Activated T-cell treated with anti-CD3 and anti-CD28 coated beads, Interleukin-2, amount 50 U/mL, for 72 hours (primary cell): ENCODE measurements around the gene ZC3HAV1L. TPM values are rescaled to one million over a fixed set of nuclear protein-coding genes. Genes with fewer than 3 reads are reported as not detected.
"Not testable (repeated sequence)": the region's sequence is repeated elsewhere in the genome, so short reads cannot be mapped to it uniquely, and the experiment has no call there.

Experiments used
- ATAC-seq, 2 donors: fragments of 150-1000 bp; cut with Tn5 transposase; replicated peaks in 1 of 2; 2 replicates each; pipeline ENCODE4 v1.10.0; 2021; ENCODE audit warnings: moderate library complexity in 2 of 2, mild to moderate bottlenecking in 1 of 2
- DNase-seq, 2 donors: peaks; one replicate each; pipeline ENCODE4 v3.0.0; 2021 to 2022; ENCODE audit warnings: mixed read lengths in 1 of 2
- H3K27ac Mint-ChIP-seq: one replicate; pipeline ENCODE4 v1.8.0; 2022; ENCODE audit warnings: mild to moderate bottlenecking, moderate library complexity, mixed read lengths
- H3K27me3 Mint-ChIP-seq: one replicate; pipeline ENCODE4 v1.8.0; 2022; ENCODE audit warnings: low read depth, mixed read lengths
- H3K36me3 Mint-ChIP-seq, 2 donors: one replicate each; pipeline ENCODE4 v1.8.0; 2022; ENCODE audit warnings: mixed read lengths in 2 of 2, mild to moderate bottlenecking in 1 of 2; ENCODE audit not compliant: insufficient read depth in 2 of 2
- H3K4me1 Mint-ChIP-seq: one replicate; pipeline ENCODE4 v1.8.0; 2022; ENCODE audit warnings: low read depth, mixed read lengths
- H3K4me3 Mint-ChIP-seq, 2 donors: one replicate each; pipeline ENCODE4 v1.8.0; 2022; ENCODE audit warnings: mild to moderate bottlenecking in 2 of 2, mixed read lengths in 2 of 2, moderate library complexity in 2 of 2
- H3K9me3 Mint-ChIP-seq, 2 donors: one replicate each; pipeline ENCODE4 v1.8.0; 2022; ENCODE audit warnings: mixed read lengths in 2 of 2
- total RNA-seq, 2 donors: library from RNA; stranded (reverse); gene quantifications; one replicate each; pipeline ENCODE4 v1.2.3, GENCODE V29; 2022

ZC3HAV1L gene
- total RNA-seq, 2 donors from 2014 or later: 6.3 to 9.8 TPM

DNA sequence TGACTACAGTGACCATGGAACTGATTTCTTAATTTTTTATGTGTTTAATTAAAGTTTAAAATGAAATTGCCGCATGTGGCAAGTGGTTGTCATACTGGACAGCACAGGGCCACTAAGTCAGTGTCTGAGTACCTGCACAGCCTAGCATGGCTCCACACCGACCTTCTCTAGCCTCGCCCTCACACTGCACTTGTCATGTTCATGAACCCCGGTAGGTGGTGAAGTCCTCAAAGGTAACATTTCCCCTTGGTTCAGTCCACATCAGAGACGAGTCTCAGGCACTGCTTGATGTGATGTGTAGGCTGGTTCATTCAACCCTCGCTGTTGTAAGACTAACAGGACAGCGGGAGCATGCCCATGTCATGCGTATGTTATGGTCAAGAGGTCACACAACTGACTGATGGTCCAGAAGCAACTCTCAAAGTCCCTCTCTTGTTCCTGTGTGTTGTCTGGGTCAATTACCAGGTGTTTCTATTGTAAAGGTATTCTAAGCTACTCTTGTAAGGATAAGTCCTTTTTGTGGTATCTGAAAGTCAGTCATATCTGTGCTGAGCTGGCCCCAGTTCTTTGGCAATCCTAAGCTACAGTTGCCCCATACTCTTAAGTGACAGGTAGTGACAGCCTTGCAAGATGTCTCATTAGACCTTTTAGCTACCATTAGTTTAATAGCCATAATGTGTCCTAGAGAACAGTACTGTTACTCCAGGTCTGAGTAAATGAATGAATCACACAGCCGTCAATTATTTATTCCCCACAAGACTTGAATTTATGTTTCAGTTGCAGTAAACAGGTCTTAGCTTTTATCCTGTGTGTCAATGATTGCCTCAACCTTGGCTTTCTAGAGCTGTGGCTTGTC, 32.9 kb upstream of the ZC3HAV1L start:
- H3K27me3 Mint-ChIP-seq: no peaks in the 10 kb centered on the region
- peaks cover 22 to 48% of the 10 kb centered on the region in 2 donors for H3K36me3 Mint-ChIP-seq
- DNase-seq (no peak), ATAC-seq (peak; percentile 23 to 47)
- no peaks in the 10 kb centered on the region for H3K9me3 Mint-ChIP-seq
- no peak overlapping the region for H3K4me3 Mint-ChIP-seq
- H3K4me1 Mint-ChIP-seq: peaks cover 46% of the 10 kb centered on the region
- peak overlapping the region; percentile 46 for H3K27ac Mint-ChIP-seq

DNA sequence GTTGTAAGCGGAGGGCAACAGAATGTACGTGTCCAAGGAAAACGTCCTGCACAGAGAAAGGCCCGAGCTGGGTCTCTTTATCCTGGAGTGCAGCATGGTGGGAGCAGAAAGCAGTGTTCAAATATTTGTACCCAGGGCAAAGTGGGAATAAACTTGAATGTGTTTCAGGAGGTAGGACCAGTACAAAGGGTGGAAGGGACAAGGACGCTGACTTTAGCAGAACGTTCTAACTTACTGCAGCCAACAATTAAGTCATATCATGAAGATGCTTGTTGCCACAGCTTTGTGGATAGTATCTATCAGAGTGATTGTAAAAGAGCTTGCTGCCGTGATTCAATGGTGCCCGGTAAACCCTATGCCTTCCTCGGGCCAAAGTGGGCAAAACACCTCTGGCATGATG, 30.5 kb upstream of the ZC3HAV1L start:
- no peak overlapping the region for H3K4me3 Mint-ChIP-seq
- ATAC-seq (peak in 1 of 2 donors; percentile 12), DNase-seq (no peak)
- no peaks in the 10 kb centered on the region for H3K27me3 Mint-ChIP-seq
- H3K36me3 Mint-ChIP-seq: peaks cover 21 to 46% of the 10 kb centered on the region in 2 donors
- no peaks in the 10 kb centered on the region for H3K9me3 Mint-ChIP-seq
- H3K27ac Mint-ChIP-seq: peak overlapping the region; percentile 66
- H3K4me1 Mint-ChIP-seq: peaks cover 48% of the 10 kb centered on the region

DNA sequence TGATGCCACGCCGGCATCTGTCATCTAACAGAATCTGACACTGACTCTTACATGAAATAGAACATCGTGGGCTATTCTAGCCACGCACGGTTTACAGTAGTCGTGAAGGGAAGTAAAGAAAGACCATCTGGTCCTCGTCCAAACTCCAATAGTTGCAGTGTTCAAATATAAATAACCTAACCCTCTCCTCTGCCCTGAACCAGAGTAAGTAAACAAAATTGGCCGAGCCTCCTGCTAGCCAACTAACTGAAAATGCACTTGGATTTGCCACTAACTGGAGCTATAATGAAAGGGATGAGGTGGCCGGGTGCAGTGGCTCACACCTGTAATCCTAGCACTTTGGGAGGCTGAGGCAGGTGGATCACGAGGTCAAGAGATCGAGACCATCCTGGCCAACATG, 29.5 kb upstream of the ZC3HAV1L start:
- no peak overlapping the region for H3K4me3 Mint-ChIP-seq
- H3K36me3 Mint-ChIP-seq: peaks cover 23 to 54% of the 10 kb centered on the region in 2 donors
- H3K4me1 Mint-ChIP-seq: peaks cover 55% of the 10 kb centered on the region
- no peaks in the 10 kb centered on the region for H3K9me3 Mint-ChIP-seq
- ATAC-seq (no peak), DNase-seq (no peak)
- peak overlapping the region; percentile 66 for H3K27ac Mint-ChIP-seq
- no peaks in the 10 kb centered on the region for H3K27me3 Mint-ChIP-seq

DNA sequence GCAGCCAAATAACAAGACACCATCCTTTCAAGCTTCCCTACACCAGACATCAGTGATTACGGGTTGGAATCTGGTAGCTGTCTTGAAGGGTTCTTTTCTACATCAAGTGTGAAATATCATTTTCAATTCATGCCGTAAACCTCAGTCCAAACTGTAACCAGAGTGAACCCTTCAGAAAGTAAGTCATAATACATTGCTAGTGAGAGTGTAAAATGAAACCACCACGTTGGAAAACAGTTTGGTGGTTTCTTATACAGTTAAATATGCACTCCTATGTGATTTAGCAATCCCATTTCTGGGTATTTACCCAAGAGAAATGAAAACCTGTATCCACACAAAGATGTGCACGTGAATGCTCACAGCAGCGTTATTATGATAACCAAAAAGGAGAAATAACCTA, 25.6 kb upstream of the ZC3HAV1L start:
- H3K27ac Mint-ChIP-seq: peak overlapping the region; percentile 31
- peak overlapping the region in 1 of 2 donors; percentile 12 for H3K4me3 Mint-ChIP-seq
- H3K9me3 Mint-ChIP-seq: no peaks in the 10 kb centered on the region
- peaks cover 55% of the 10 kb centered on the region for H3K4me1 Mint-ChIP-seq
- DNase-seq: no peak
- ATAC-seq: peak; percentile 38 to 42
- H3K36me3 Mint-ChIP-seq: peaks cover 22 to 51% of the 10 kb centered on the region in 2 donors
- H3K27me3 Mint-ChIP-seq: no peaks in the 10 kb centered on the region

DNA sequence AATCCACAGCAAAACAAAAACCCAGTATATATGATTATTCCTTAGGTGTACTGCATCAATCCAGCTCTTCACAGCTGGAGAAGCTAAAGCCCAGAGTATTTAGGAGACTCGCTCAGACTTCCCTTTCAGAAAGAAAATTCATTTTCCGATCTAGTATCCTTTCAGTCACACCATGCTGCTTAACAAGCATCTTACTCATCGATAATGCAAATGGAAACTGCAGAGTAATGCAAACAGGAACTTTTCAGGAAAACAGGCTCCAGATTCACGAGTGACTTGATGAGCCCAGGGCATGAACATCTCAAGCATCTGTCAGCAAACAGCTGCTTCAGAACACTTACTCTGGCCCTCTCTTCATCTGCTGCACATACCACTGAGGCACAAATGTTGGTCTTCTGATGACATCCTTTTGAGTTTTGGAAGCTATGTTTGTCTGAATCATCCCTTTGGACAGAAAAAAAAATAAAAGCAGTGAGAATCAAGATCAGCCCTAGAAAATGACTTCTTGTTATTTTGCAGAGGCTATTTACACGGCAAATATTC, 24.9 kb upstream of the ZC3HAV1L start:
- Mint-ChIP-seq H3K4me3 (peak overlapping the region; percentile 8 to 12), H3K4me1 (peaks cover 62% of the 10 kb centered on the region), H3K27ac (peak overlapping the region; percentile 31), H3K9me3 (no peaks in the 10 kb centered on the region), H3K36me3 (peaks cover 19 to 46% of the 10 kb centered on the region in 2 donors), H3K27me3 (no peaks in the 10 kb centered on the region)
- DNase-seq (no peak), ATAC-seq (no peak)

DNA sequence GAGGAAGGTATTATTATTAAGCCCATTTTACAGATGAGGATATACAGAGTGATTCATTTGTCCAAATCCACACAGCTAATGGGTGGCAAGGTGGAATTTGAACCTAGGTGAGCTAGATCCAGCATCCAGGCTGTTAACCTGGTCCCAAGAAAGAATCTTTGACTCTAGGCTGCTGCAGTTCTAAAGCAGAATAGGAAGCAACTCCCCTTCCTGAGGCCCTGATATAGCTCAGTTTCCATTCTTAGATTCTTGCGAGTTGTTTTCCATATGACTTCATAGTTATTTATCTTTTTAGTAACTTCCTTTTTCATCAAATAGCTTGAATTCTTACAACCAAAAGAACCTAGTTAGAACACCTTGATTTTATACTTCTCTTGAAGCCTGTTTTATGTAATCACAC, 24.1 kb upstream of the ZC3HAV1L start:
- Mint-ChIP-seq H3K36me3 (peaks cover 17 to 39% of the 10 kb centered on the region in 2 donors), H3K4me1 (peaks cover 66% of the 10 kb centered on the region), H3K27ac (peak overlapping the region; percentile 31), H3K9me3 (no peaks in the 10 kb centered on the region), H3K4me3 (peak overlapping the region in 1 of 2 donors; percentile 12), H3K27me3 (no peaks in the 10 kb centered on the region)
- ATAC-seq (no peak), DNase-seq (no peak)

GRCh38 chr7:139058943-139059342, 23.1 kb upstream of the ZC3HAV1L start:
- ATAC-seq (no peak), DNase-seq (no peak)
- Mint-ChIP-seq H3K4me1 (peaks cover 62% of the 10 kb centered on the region), H3K9me3 (no peaks in the 10 kb centered on the region), H3K36me3 (peaks cover 19 to 38% of the 10 kb centered on the region in 2 donors), H3K4me3 (no peak overlapping the region), H3K27ac (peak overlapping the region; percentile 63), H3K27me3 (no peaks in the 10 kb centered on the region)

DNA sequence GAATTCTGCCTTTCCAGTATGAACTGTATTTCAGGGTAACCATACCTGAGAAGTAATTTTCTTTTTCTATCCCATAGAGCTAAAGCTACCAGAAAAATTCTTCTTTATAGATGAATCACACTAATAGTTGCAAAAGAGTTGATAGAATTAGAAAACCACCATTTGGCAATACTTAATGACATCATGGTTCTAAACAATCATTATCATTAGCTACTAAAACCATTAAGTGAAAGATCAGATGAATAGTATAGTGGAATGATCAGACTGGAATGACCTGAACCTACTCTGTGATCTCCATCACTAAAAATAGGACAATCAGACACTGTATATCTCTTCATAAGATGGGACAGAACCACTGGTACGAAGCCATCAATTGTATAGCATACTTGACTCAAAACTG, 19.8 kb upstream of the ZC3HAV1L start:
- Mint-ChIP-seq H3K9me3 (no peaks in the 10 kb centered on the region), H3K27me3 (no peaks in the 10 kb centered on the region), H3K4me3 (no peak overlapping the region), H3K36me3 (peaks cover 16 to 37% of the 10 kb centered on the region in 2 donors), H3K4me1 (peaks cover 33% of the 10 kb centered on the region), H3K27ac (peak overlapping the region; percentile 89)
- peak in 1 of 2 donors; percentile 24 for ATAC-seq
- no peak for DNase-seq

GRCh38 chr7:139054656-139055055, 18.8 kb upstream of the ZC3HAV1L start:
- not testable (repeated sequence) for DNase-seq

GRCh38 chr7:139054101-139054500, 18.3 kb upstream of the ZC3HAV1L start:
- ATAC-seq (peak in 1 of 2 donors; percentile 27), DNase-seq (no peak)
- no peaks in the 10 kb centered on the region for H3K27me3 Mint-ChIP-seq
- H3K4me1 Mint-ChIP-seq: peaks cover 28% of the 10 kb centered on the region
- H3K27ac Mint-ChIP-seq: peak overlapping the region; percentile 75
- H3K4me3 Mint-ChIP-seq: no peak overlapping the region
- no peaks in the 10 kb centered on the region for H3K9me3 Mint-ChIP-seq
- peaks cover 16 to 40% of the 10 kb centered on the region in 2 donors for H3K36me3 Mint-ChIP-seq

More at GRCh38 chr7:139054656-139055055, 18.8 kb upstream of the ZC3HAV1L start:
- Mint-ChIP-seq H3K36me3 (peaks cover 13 to 35% of the 10 kb centered on the region in 2 donors), H3K4me1 (peaks cover 26% of the 10 kb centered on the region), H3K27ac (peak overlapping the region; percentile 75)
- ATAC-seq: peak in 1 of 2 donors; percentile 12
- not testable (repeated sequence) for H3K9me3 Mint-ChIP-seq, H3K4me3 Mint-ChIP-seq, H3K27me3 Mint-ChIP-seq

- H3K27me3 Mint-ChIP-seq: no peaks in the 10 kb centered on the region
- H3K27ac Mint-ChIP-seq: no peak overlapping the region
- ATAC-seq (no peak), DNase-seq (no peak)
- H3K4me1 Mint-ChIP-seq: peaks cover 42% of the 10 kb centered on the region
- H3K4me3 Mint-ChIP-seq: no peak overlapping the region
- H3K36me3 Mint-ChIP-seq: peaks cover 15 to 50% of the 10 kb centered on the region in 2 donors
- no peaks in the 10 kb centered on the region for H3K9me3 Mint-ChIP-seq
These were observed 15.8 kb upstream of the ZC3HAV1L start for GRCh38 chr7:139051655-139052054.

GRCh38 chr7:139049936-139050335, 14.1 kb upstream of the ZC3HAV1L start:
- ATAC-seq (no peak), DNase-seq (no peak)
- H3K27me3 Mint-ChIP-seq: no peaks in the 10 kb centered on the region
- peaks cover 0 to 1% of the 10 kb centered on the region in 2 donors for H3K9me3 Mint-ChIP-seq
- peak overlapping the region; percentile 79 for H3K27ac Mint-ChIP-seq
- H3K4me3 Mint-ChIP-seq: no peak overlapping the region
- H3K36me3 Mint-ChIP-seq: peaks cover 19 to 60% of the 10 kb centered on the region in 2 donors
- H3K4me1 Mint-ChIP-seq: peaks cover 46% of the 10 kb centered on the region

GRCh38 chr7:139049111-139049510, 13.3 kb upstream of the ZC3HAV1L start:
- DNase-seq (no peak), ATAC-seq (no peak)
- H3K4me1 Mint-ChIP-seq: peaks cover 54% of the 10 kb centered on the region
- no peaks in the 10 kb centered on the region for H3K27me3 Mint-ChIP-seq
- peak overlapping the region; percentile 80 for H3K27ac Mint-ChIP-seq
- peaks cover 20 to 61% of the 10 kb centered on the region in 2 donors for H3K36me3 Mint-ChIP-seq
- H3K9me3 Mint-ChIP-seq: peaks cover 0 to 1% of the 10 kb centered on the region in 2 donors
- H3K4me3 Mint-ChIP-seq: peak overlapping the region in 1 of 2 donors; percentile 26
